Hypothalamus (tissue), 51 donors: ENCODE data around the gene OR9A2.
"Not testable (repeated sequence)": the region's sequence is repeated elsewhere in the genome, so short reads cannot be mapped to it uniquely, and the experiment has no call there.

ENCODE experiments used
- DNase-seq, 51 donors: peaks; one replicate each; lab custom pipeline; 2025; lab: John Stamatoyannopoulos, UW

OR9A2 gene

GRCh38 chr7:142978402-142978801, 48.5 kb downstream of the OR9A2 start:
- not testable (repeated sequence) for DNase-seq
